GM19372 (cell line): Measurements from ENCODE around the gene PTPN2.

Source experiments
- ATAC-seq: cut with Tn5 transposase; IDR thresholded peaks from one replicate; pipeline ENCODE4 v1.9.1; 2021; ENCODE audit warnings: mild to moderate bottlenecking, low read depth, moderate library complexity; ENCODE audit not compliant: unreplicated experiment

PTPN2 gene

DNA sequence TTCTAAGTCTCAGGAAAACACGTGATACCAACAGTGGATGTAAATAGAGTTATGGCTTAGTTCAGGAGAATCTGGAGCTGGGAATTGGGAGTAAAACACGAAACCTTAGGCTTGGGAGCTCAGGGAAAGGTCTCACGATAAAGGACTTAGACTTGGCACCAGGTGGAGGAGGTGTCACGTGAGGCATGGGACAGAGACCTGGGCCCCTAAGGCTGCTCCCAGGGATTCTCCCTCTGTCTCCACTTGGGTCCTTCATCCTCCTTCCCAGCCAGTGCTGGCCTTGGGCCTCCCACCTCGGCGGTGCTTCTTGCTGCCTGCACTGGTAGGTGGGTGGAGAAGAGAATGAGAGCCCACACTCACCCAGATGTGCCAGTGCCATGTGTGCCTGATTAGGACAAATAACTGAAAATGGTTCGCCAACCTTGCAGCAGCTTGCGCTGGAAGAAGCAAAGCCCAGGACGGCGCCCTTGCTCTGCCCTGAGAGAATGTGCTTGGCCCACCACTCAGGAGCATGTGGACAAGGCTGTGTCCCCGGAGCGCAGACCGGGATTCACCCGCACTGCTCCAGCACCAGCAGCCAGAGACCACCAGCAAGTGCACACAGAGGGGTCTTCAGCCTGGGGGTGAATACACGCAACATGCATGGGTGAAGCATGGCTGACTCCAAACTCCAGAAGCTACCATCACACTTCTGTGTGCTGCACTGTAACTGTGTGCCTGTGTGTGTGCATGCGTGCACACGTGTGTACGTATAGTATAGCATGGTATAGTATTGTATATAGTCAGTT is 133.1 kb downstream of the PTPN2 start:
- ATAC-seq, result no peak

DNA sequence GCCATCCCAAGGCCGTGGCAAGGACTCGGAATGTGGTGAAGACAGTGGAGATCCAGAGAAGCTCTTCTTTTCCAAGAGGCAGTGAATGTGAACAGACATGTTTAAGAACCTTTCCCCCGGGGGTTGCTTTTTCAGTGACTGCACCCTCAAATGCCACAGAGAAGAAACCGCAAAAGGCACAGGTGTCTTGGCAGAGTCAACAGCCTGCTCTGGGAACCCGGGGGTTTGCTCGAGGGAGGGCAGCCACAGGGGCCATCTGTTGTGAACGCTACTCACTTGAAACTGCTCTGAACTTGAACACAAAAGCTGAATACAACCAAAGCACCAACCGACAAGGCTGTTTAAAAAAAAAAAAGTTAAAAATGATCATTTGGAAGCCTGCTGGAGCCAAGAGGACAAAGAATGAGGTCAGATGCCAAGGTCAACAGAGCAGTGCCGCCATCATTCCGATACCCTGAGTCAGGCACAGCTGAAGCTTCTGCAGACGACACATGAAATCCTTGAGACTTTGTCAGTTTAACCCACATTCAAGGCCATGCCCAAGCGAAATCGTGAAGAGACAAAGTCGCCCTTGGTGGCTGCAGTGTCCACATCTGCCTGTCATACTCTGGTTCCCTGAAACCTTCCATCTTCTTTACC is 133.8 kb downstream of the PTPN2 start:
- ATAC-seq, result no peak

DNA sequence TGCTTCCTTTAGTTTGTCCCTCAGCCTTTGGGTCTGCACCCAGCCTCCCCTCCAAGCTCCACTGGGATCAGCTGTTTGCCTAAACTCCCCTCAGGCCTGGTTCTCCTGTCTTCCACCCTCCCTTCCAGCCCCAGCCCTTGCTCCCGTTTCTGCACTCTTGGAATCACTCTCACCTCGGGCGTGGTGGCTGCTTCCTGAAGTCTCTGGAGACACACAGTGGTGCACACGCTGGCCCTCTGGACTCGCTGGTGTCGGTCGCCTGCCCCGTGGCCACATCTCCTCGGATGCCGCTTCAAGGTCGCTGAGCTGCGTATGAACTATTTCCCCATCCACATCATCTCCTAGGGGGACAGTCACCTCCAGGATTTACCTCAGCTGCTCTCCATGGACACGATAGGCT is 134.9 kb downstream of the PTPN2 start:
- no peak for ATAC-seq

DNA sequence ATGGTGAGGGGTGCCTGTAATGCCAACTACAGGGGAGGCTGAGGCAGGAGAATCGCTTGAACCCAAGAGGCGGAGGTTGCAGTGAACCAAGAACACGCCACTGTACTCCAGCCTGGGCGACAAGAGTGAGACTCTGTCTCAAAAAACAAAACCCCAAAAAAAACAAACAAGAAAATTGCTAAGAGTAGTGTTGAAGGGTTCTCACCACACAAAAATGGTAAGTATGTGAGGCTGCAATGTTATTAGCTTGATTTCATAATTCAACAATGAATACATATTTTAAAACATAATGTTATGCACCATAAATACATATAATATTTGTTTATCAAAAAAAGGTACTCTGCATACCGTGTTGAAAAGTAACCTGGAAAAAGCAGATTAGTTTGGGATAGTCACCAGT is 135.4 kb downstream of the PTPN2 start:
- no peak for ATAC-seq

DNA sequence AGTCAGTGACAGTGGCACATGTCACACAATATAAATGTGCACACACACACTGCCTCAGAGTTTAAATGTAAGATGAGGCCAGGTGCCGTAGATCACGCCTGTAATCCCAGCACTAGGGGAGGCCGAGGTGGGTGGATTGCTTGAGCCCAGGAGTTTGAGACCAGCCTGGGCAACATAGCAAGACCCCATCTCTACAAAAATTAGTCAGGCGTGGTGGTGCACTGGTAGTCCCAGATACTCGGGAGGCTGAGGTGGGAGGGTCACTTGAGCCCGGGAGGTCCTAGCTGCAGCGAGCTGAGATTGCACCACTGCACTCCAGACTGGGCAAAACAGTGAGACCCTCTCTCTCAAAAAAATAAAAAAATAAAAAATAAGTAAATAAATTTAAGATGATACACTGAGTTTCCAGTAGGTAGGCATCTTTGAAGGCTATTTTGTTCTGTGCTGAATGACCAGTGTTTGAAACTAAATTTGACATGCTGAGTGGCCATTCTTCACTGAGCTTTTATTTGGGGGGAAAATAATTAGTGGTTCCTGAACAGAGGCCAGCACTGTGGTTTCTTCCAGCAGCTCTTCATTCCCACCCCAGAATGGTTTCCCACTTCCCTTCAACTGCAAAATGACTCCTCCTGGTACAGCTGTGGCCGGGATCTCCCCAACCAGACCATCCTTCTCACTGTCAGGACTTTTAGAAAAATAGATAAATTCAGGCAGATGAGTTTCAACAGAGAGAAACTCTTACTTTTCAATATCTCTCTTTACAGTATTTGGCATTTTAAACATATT is 136.3 kb downstream of the PTPN2 start:
- no peak for ATAC-seq

DNA sequence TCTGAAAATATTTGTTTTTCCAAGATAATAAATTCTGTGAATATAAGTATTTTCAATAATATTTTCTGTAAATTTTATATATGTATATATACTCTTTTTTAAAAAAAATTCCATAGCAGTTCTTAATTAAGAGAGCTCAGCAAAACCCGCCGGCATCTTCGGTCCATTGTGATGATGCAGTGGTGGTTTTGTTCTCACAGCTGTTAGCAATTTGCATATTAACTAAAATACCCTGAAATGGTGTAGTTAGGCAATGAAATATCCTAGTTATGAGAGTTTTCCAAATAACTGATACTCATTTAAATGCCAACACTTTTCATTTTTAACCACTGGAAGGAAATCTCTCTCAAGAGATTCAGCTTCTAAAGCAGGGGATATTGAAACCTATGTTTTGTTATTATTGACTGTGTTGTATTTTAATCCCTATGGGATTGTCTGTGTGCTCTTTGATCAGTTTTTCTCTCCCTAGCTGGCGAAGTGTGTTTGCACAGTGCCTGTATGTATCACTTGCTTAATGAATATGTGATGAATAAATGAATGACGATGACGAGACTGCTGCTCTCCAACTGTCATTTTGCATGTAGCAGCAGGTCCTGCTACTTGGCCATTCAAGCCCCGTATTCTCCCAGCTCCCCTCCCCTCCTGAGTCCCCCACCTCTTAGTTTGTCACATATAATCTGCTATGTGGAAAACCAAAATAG is 138.8 kb downstream of the PTPN2 start:
- ATAC-seq, result no peak

DNA sequence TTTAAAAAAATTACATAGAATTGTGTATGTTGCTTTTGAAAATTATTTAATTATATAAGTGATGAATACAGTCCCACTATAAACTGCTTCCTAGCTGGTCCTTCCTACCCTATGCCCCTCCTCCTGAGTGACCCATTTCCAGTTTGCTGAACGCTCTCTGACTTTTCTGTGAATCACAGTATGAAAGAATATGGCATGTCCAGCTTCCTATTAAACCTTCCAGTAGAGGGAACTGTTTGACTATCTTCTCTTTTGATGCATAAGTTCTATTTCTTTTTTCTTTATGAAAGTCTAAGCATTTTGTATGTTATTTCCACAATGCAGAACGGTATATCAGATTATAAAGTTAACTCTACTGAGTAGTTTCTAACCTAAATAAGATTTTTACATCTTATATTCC is 139.9 kb downstream of the PTPN2 start:
- no peak for ATAC-seq

DNA sequence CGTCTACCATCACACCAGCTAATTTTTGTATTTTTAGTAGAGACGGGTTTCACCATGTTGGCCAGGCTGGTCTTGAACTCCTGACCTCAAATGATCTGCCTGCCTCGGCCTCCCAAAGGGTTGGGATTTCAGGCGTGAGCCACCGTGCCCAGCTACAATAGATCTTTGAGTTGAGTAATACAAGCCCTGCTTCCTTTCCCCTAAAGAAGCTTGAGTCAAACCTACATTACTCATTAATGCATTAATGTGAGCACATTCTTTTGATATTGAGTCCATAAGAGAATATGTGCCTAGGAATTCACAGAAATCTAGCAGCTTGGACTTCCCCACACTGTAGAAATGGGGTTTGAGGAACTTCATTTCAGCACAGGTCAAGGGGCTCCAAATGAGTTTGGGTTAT is 141.6 kb downstream of the PTPN2 start:
- no peak for ATAC-seq
